Glomerular visceral epithelial cell (primary cell): Measurements from ENCODE around the gene SCRN1.
A peak's percentile ranks its signal among the peaks of the same experiment; 100 is the strongest.
"Not testable (repeated sequence)": the region's sequence is repeated elsewhere in the genome, so short reads cannot be mapped to it uniquely, and the experiment has no call there.

ENCODE experiments used
- DNase-seq: peaks from one replicate; pipeline ENCODE4 v3.0.0-alpha.2; 2016; ENCODE audit errors: extremely low spot score

The SCRN1 gene

GRCh38 chr7:29890786-29891185, 98.8 kb downstream of the SCRN1 start:
- DNase-seq = not testable (repeated sequence)

- DNase-seq = no peak
Observed at GRCh38 chr7:29890251-29890650, 99.3 kb downstream of the SCRN1 start.

- DNase-seq = no peak
Observed at GRCh38 chr7:29889288-29889687, 100.3 kb downstream of the SCRN1 start.

GRCh38 chr7:29888006-29888405, 101.6 kb downstream of the SCRN1 start:
- no peak for DNase-seq

GRCh38 chr7:29886827-29887226, 102.8 kb downstream of the SCRN1 start:
- no peak for DNase-seq

GRCh38 chr7:29885626-29886025, 104.0 kb downstream of the SCRN1 start:
- DNase-seq = no peak

GRCh38 chr7:29884399-29885272, 105.0 kb downstream of the SCRN1 start:
- no peak for DNase-seq

GRCh38 chr7:29883462-29884398, 105.9 kb downstream of the SCRN1 start:
- no peak for DNase-seq

GRCh38 chr7:29882481-29882880, 107.1 kb downstream of the SCRN1 start:
- no peak for DNase-seq

- no peak for DNase-seq
Observed at GRCh38 chr7:29881724-29882123, 107.9 kb downstream of the SCRN1 start.

- DNase-seq = peak; percentile 22
Observed at GRCh38 chr7:29879609-29880008, 110.0 kb downstream of the SCRN1 start.

- DNase-seq = peak; percentile 44
Observed at GRCh38 chr7:29878081-29878688, 111.4 kb downstream of the SCRN1 start.

GRCh38 chr7:29877196-29877595, 112.4 kb downstream of the SCRN1 start:
- no peak for DNase-seq

GRCh38 chr7:29875741-29876140, 113.9 kb downstream of the SCRN1 start:
- DNase-seq = no peak

- no peak for DNase-seq
Observed at GRCh38 chr7:29873644-29874294, 115.8 kb downstream of the SCRN1 start.

GRCh38 chr7:29871787-29872398, 117.7 kb downstream of the SCRN1 start:
- no peak for DNase-seq
